Gastrocnemius medialis (tissue), 4 donors: ENCODE measurements around the gene CHAC1.

ENCODE experiments used
- CTCF ChIP-seq, 5 experiments: fragments of 450-650 bp in 3 of 5; fragments of 200-600 bp in 2 of 5; sonication (generic) in 2 of 5; IDR thresholded peaks in 4 of 5; conservative IDR thresholded peaks in 1 of 5; 1 replicate in 4 of 5; 2 replicates in 1 of 5; pipeline ENCODE4 v1.5.1; 2016 to 2019; ENCODE audit warnings: antibody characterized with exemption in 5 of 5, mild to moderate bottlenecking in 3 of 5, moderate library complexity in 3 of 5
- POLR2A ChIP-seq, 2 donors: fragments of 450-650 bp; IDR thresholded peaks; one replicate each; pipeline ENCODE4 v1.6.1; 2017; ENCODE audit warnings: antibody characterized with exemption in 2 of 2, mild to moderate bottlenecking in 2 of 2, moderate library complexity in 2 of 2

GRCh38 chr15:40926659-40927494, 26.4 kb upstream of the CHAC1 start:
- no peak for TF ChIP-seq CTCF (IDR thresholded peaks at IDR 0.05 in 4 of 5, conservative IDR thresholded peaks at IDR 0.05 in 1 of 5)
- no peak for TF ChIP-seq POLR2A (IDR thresholded peaks at IDR 0.05)
